GM12875 (cell line): ENCODE data around the gene SLC30A1.

Experiments
- H3K4me3 ChIP-seq: one replicate; pipeline ENCODE4 v1.5.1; 2011; ENCODE audit warnings: low read depth, low read length, control low read depth
- CTCF ChIP-seq: IDR thresholded peaks from 2 replicates; pipeline ENCODE4 v1.5.1; 2011; ENCODE audit warnings: low read depth, mild to moderate bottlenecking, control low read depth, inconsistent platforms, low read length, moderate library complexity, borderline replicate concordance; ENCODE audit not compliant: insufficient read depth

The SLC30A1 gene

GRCh38 chr1:211606914-211607753 is 28.2 kb upstream of the SLC30A1 start:
- no peak for TF ChIP-seq CTCF
- peak overlapping the region; percentile 59 for H3K4me3 ChIP-seq

GRCh38 chr1:211606332-211606913 is 27.5 kb upstream of the SLC30A1 start:
- peak overlapping the region; percentile 59 for H3K4me3 ChIP-seq
- no peak for TF ChIP-seq CTCF

- no peak for TF ChIP-seq CTCF
- H3K4me3 ChIP-seq, result peak overlapping the region; percentile 59
These were observed 26.8 kb upstream of the SLC30A1 start for GRCh38 chr1:211605603-211606331.

GRCh38 chr1:211605034-211605433 is 26.1 kb upstream of the SLC30A1 start:
- H3K4me3 ChIP-seq, result no peak overlapping the region

GRCh38 chr1:211604548-211604947 is 25.6 kb upstream of the SLC30A1 start:
- H3K4me3 ChIP-seq, result no peak overlapping the region
- TF ChIP-seq CTCF, result no peak

More at GRCh38 chr1:211605034-211605433, 26.1 kb upstream of the SLC30A1 start:
- no peak for TF ChIP-seq CTCF

GRCh38 chr1:211603713-211604112 is 24.8 kb upstream of the SLC30A1 start:
- H3K4me3 ChIP-seq, result no peak overlapping the region
- TF ChIP-seq CTCF, result no peak

- no peak for TF ChIP-seq CTCF
- no peak overlapping the region for H3K4me3 ChIP-seq
These were observed 24.3 kb upstream of the SLC30A1 start for GRCh38 chr1:211603191-211603701.
